HG03066 (cell line): ENCODE measurements around the gene CLEC2L.

Experiments
- ATAC-seq: cut with Tn5 transposase; IDR thresholded peaks from one replicate; pipeline ENCODE4 v1.9.1; 2021; ENCODE audit warnings: low read depth; ENCODE audit not compliant: unreplicated experiment

The CLEC2L gene

GRCh38 chr7:139572704-139573385, 49.4 kb downstream of the CLEC2L start:
- ATAC-seq: no peak

GRCh38 chr7:139573871-139574270, 50.4 kb downstream of the CLEC2L start:
- ATAC-seq: no peak

GRCh38 chr7:139574618-139575337, 51.3 kb downstream of the CLEC2L start:
- no peak for ATAC-seq

GRCh38 chr7:139575338-139575680, 51.8 kb downstream of the CLEC2L start:
- no peak for ATAC-seq

- no peak for ATAC-seq
These were observed 52.9 kb downstream of the CLEC2L start for GRCh38 chr7:139576179-139576973.

- no peak for ATAC-seq
These were observed 57.0 kb downstream of the CLEC2L start for GRCh38 chr7:139580435-139580834.

GRCh38 chr7:139582130-139582650, 58.7 kb downstream of the CLEC2L start:
- ATAC-seq: no peak

- ATAC-seq: no peak
These were observed 59.2 kb downstream of the CLEC2L start for GRCh38 chr7:139582671-139583155.

GRCh38 chr7:139583826-139584553, 60.5 kb downstream of the CLEC2L start:
- no peak for ATAC-seq

- ATAC-seq: no peak
These were observed 61.6 kb downstream of the CLEC2L start for GRCh38 chr7:139585042-139585441.

GRCh38 chr7:139586286-139586685, 62.8 kb downstream of the CLEC2L start:
- no peak for ATAC-seq

- no peak for ATAC-seq
These were observed 64.0 kb downstream of the CLEC2L start for GRCh38 chr7:139587535-139587934.

- ATAC-seq: no peak
These were observed 65.1 kb downstream of the CLEC2L start for GRCh38 chr7:139588632-139589031.

GRCh38 chr7:139589474-139589873, 66.0 kb downstream of the CLEC2L start:
- ATAC-seq: no peak

GRCh38 chr7:139591550-139592195, 68.2 kb downstream of the CLEC2L start:
- no peak for ATAC-seq

- ATAC-seq: no peak
These were observed 69.4 kb downstream of the CLEC2L start for GRCh38 chr7:139592801-139593461.

GRCh38 chr7:139594090-139594489, 70.6 kb downstream of the CLEC2L start:
- ATAC-seq: no peak
